A673 (cell line): ENCODE measurements around the gene NTF3. TPM values are rescaled to one million over a fixed set of nuclear protein-coding genes. Genes with fewer than 3 reads are reported as not detected.

Source experiments
- BruUV-seq: library from RNA; stranded (reverse); fragments of 400-500 nt; replicated peaks from 2 replicates; lab custom pipeline; 2021; lab: Mats Ljungman, UMichigan
- CTCF ChIA-PET: fragments of 300-600 bp; sonication (Branson Sonifier 250); formaldehyde crosslinking; loops from one replicate; lab custom pipeline; 2022; ENCODE audit warnings: antibody characterized with exemption; lab: Charles Lee
- POLR2A ChIA-PET: fragments of 300-600 bp; sonication (Branson Sonifier 250); formaldehyde crosslinking; loops from one replicate; lab custom pipeline; 2022; ENCODE audit warnings: antibody characterized with exemption; ENCODE audit not compliant: low non-redundant PET; lab: Charles Lee
- DNase-seq: peaks from one replicate; pipeline ENCODE4 v3.0.0-alpha.2; 2015; ENCODE audit warnings: low spot score
- H3K27ac ChIP-seq: fragments of 200-600 bp; sonication (generic); 2 replicates; pipeline ENCODE4 v1.5.1; 2016; ENCODE audit warnings: mixed run types, low read depth, mild to moderate bottlenecking, mixed read lengths, antibody characterized with exemption, low read length; ENCODE audit not compliant: poor library complexity, severe bottlenecking
- H3K27me3 ChIP-seq: fragments of 200-600 bp; sonication (generic); replicated peaks from 2 replicates; pipeline ENCODE4 v1.6.1; 2017; ENCODE audit warnings: mixed run types, low read depth, mild to moderate bottlenecking, mixed read lengths, antibody characterized with exemption, low read length; ENCODE audit not compliant: insufficient read depth, poor library complexity
- H3K36me3 ChIP-seq: fragments of 200-600 bp; sonication (generic); 2 replicates; pipeline ENCODE4 v1.6.1; 2016; ENCODE audit warnings: mixed run types, mild to moderate bottlenecking, mixed read lengths, antibody characterized with exemption, low read length; ENCODE audit not compliant: insufficient read depth, poor library complexity, severe bottlenecking
- H3K4me1 ChIP-seq: fragments of 200-600 bp; sonication (generic); 2 replicates; pipeline ENCODE4 v1.6.1; 2017; ENCODE audit warnings: mixed run types, mild to moderate bottlenecking, mixed read lengths, antibody characterized with exemption, low read length; ENCODE audit not compliant: insufficient read depth, poor library complexity, severe bottlenecking
- H3K4me3 ChIP-seq: fragments of 200-600 bp; sonication (generic); 2 replicates; pipeline ENCODE4 v1.5.1; 2016; ENCODE audit warnings: low read depth, mixed run types, mild to moderate bottlenecking, mixed read lengths, low read length; ENCODE audit not compliant: poor library complexity, severe bottlenecking
- H3K9me3 ChIP-seq: fragments of 200-600 bp; sonication (generic); 2 replicates; pipeline ENCODE4 v1.6.1; 2016; ENCODE audit warnings: mixed run types, low read depth, mild to moderate bottlenecking, mixed read lengths, antibody characterized with exemption, low read length; ENCODE audit not compliant: poor library complexity, severe bottlenecking
- CTCF ChIP-seq: fragments of 300-800, 200-600 bp; sonication (generic); conservative IDR thresholded peaks from 2 replicates; pipeline ENCODE4 v1.5.1; 2017; ENCODE audit warnings: low read depth, mild to moderate bottlenecking, antibody characterized with exemption, low read length, moderate library complexity, mixed read lengths
- EZH2 ChIP-seq: fragments of 200-600 bp; sonication (generic); IDR thresholded peaks from 2 replicates; pipeline ENCODE4 v1.6.1; 2017; ENCODE audit warnings: borderline replicate concordance, low read depth, mild to moderate bottlenecking, mixed read lengths, antibody characterized with exemption, low read length; ENCODE audit not compliant: poor library complexity, severe bottlenecking
- intact Hi-C: fragments of 100-400 bp; cut with micrococcal nuclease; formaldehyde crosslinking; loops from one replicate; pipeline ENCODE4 v1.10.0; 2022; ENCODE audit not compliant: unreplicated experiment
- total RNA-seq: library from RNA; stranded (reverse); gene quantifications from 2 replicates; pipeline ENCODE4 v1.2.3, GENCODE V29; 2021

Gene NTF3
- total RNA-seq, 1 experiment from 2014 or later = not detected

GRCh38 chr12:5390174-5390799 is 41.6 kb upstream of the NTF3 start:
- no TSS peak for BruUV-seq
- ChIA-PET POLR2A (no interaction called here), CTCF (no interaction called here)
- Histone ChIP-seq H3K27me3 (no peaks in the 10 kb centered on the region), H3K27ac (no peak overlapping the region), H3K36me3 (no peaks in the 10 kb centered on the region), H3K4me1 (no peaks in the 10 kb centered on the region), H3K9me3 (no peaks in the 10 kb centered on the region), H3K4me3 (no peak overlapping the region)
- no peak for DNase-seq
- TF ChIP-seq CTCF (no peak), EZH2 (no peak)
- intact Hi-C loops = no loop called here

GRCh38 chr12:5391653-5392052 is 40.3 kb upstream of the NTF3 start:
- ChIA-PET POLR2A (no interaction called here), CTCF (no interaction called here)
- no peaks in the 10 kb centered on the region for H3K27me3 ChIP-seq
- DNase-seq = no peak
- no peaks in the 10 kb centered on the region for H3K36me3 ChIP-seq
- BruUV-seq = no TSS peak
- TF ChIP-seq CTCF (no peak), EZH2 (no peak)
- H3K9me3 ChIP-seq = no peaks in the 10 kb centered on the region
- H3K4me3 ChIP-seq = no peak overlapping the region
- H3K27ac ChIP-seq = no peak overlapping the region
- H3K4me1 ChIP-seq = no peaks in the 10 kb centered on the region
- intact Hi-C loops = no loop called here

GRCh38 chr12:5392961-5393360 is 38.9 kb upstream of the NTF3 start:
- no peak overlapping the region for H3K27ac ChIP-seq
- BruUV-seq = no TSS peak
- ChIA-PET POLR2A (no interaction called here), CTCF (no interaction called here)
- H3K9me3 ChIP-seq = no peaks in the 10 kb centered on the region
- DNase-seq = no peak
- H3K36me3 ChIP-seq = no peaks in the 10 kb centered on the region
- H3K4me3 ChIP-seq = no peak overlapping the region
- intact Hi-C loops = no loop called here
- no peaks in the 10 kb centered on the region for H3K27me3 ChIP-seq
- no peaks in the 10 kb centered on the region for H3K4me1 ChIP-seq
- TF ChIP-seq EZH2 = no peak
